Daoy (cell line): Measurements from ENCODE around the gene TCERG1L. TPM values are rescaled to one million over a fixed set of nuclear protein-coding genes. Genes with fewer than 3 reads are reported as not detected.

Experiments used
- DNase-seq: peaks from one replicate; pipeline ENCODE4 v3.0.0-alpha.2; 2015; ENCODE audit warnings: low read depth
- total RNA-seq: library from RNA; depleted of rRNA; stranded (reverse); fragments of >200 nt; shearing (Covaris generic); gene quantifications from 2 replicates; pipeline ENCODE4 v1.2.3, GENCODE V29; 2014

The TCERG1L gene
- total RNA-seq, 1 experiment from 2014 or later, result not detected

DNA sequence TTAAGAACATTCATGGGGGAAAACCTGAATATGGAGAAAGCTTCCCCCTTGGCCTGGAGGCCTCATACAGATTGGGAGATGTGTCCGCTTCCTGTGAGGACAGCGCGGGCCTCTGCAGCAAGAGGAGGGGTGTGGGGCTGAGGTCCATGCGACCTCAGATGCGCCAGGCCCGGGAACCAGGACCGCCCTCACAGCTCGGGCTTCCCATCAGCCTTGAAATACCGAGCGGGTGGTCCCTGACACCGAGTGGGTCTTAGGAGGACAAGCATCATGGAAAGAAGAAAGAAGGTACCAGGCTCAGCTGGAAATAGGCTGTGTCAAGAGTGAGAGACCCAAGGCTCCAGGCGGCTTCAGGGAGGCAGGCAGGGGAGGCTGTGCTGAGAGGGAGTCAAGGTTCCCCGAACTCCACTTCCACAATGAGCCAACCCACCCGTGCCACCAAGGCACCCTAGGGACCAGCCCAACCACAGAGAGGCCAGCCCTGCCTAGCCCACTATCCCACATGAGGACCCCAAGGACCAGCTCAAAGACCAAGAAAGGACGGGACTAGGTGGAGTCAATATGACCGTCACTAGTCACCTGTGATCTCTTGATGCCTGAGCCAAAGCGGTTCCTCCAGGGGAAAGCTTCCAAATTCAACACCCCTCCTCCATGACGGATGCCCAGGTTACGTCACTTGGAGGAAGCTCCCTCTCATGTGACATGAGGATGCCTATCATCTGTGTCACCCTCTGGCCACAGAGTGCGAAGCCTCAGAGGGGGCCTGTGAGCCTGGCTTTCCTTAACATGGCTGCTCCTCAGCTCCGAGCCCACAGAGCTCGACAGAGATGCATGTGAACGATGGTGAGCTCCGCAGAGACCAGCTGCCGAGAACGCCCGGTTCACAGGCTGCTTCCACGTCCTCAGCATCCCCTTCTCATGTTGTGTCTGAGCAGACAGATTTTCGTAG lies 103.7 kb downstream of the TCERG1L start:
- peak; percentile 64 for DNase-seq

DNA sequence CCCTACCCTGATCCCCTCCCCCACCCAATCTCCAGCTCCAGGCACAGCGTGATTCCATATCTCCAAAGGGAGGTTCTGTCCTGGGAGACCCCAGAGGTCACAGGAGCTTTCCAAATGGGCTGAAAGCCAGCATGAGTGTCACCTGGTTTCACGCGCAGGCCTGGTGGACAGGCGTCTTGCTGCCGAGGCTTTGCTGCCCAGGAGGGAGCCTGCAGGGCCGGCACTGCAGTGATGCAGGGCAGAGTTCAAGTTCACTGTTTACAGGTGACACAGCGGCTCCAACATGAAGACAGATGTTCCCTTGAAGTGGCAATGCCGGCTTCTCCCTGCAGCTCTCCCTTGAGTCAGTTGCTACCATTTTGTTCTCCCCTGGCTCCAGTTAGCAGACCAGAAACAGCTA lies 104.3 kb downstream of the TCERG1L start:
- no peak for DNase-seq

DNA sequence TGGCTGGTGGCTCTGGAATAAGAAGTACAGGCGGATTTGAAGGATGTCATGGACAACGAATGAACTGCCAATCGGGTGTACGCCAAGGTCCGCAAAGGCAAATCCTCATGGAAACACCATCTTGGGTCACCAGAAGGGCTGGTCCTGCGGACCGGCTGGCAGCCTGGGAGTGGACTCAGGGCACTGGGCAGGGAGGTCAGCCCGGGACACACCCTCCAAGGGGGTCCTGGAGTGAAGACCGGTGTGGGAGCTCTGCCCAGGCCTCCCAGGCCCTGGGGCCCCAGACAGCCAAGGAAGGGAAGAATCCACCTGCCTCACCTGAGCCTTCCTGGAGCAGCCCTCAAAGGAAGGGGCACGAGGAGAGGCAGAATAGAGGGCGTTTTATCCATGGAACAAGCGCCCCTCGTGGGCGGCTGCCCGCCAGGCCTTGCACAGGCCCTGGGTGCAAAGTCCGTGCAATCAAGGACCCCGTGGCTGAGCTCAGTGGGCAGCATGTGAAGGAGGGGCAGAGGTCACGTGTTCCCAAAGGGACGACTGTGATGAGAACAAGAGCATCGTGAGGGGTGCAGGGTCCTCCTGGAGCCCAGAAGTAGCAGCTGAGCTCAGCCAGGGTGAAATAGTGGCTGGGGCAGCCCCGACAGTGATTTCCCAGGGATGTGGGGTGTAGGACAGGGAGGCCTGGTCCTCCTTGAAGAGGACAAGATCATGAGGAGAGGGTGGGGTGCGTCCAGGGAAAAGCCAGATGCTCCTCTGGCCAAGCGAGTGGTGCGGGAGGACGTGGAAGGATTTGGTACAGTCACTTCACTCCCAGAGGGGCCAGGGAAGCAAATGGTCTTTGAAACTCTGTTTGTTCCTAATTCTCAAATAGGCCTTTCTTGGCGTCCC lies 105.2 kb downstream of the TCERG1L start:
- DNase-seq, result no peak

DNA sequence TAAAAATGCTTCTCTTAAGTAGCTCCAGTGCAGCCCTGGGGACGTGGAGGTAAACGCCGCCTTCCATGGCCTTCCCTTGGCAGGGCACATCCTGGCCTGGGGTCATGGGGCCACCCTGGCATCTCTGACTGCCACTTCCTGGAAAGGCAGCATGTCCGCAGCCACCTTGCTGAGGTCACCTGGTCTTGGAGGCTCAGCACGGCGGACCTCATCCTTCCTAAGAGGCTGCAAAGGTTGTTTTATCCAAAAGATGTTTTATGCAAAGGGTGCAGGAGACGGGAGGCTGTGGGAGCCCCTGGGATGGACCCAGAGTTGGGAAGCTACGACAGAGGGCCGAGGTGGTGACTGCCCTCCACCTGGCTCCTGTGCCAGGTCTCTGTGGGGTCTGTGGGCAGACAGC lies 106.0 kb downstream of the TCERG1L start:
- DNase-seq, result no peak

DNA sequence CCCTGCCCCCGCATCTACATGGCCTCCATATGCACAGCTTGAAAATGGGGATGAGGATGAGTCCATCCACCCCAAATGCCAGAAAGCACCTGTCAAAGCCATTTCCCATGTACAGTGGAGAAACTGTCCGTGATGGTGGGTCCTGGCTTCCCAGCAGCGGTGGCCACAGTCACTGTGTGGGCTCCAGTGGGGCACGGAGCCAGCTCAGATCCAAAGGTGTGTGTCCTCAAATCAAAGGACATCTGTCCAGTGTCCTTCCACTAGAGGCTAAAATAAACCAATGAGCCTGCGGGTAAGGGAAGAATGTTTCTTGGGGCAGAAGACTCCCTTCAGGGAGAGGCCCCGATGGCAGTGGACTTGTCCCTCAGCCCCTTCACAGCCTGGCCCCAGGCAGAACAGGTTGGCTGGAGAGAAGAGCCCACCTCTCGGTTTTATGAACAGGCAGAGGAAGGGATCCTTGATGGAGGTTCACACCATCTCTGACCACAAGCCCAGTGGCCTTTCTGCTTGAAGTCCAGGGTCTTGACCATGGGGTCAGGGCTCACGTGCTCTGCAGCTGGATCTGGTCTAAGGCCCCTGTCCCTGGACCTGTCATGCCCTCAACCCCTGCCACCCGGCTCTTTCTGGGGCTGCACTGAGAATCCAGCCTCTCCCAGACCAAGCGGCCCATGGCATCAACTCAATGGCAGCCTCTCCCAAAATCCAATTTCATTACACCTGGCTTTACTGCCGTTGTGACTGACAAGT lies 106.9 kb downstream of the TCERG1L start:
- no peak for DNase-seq

DNA sequence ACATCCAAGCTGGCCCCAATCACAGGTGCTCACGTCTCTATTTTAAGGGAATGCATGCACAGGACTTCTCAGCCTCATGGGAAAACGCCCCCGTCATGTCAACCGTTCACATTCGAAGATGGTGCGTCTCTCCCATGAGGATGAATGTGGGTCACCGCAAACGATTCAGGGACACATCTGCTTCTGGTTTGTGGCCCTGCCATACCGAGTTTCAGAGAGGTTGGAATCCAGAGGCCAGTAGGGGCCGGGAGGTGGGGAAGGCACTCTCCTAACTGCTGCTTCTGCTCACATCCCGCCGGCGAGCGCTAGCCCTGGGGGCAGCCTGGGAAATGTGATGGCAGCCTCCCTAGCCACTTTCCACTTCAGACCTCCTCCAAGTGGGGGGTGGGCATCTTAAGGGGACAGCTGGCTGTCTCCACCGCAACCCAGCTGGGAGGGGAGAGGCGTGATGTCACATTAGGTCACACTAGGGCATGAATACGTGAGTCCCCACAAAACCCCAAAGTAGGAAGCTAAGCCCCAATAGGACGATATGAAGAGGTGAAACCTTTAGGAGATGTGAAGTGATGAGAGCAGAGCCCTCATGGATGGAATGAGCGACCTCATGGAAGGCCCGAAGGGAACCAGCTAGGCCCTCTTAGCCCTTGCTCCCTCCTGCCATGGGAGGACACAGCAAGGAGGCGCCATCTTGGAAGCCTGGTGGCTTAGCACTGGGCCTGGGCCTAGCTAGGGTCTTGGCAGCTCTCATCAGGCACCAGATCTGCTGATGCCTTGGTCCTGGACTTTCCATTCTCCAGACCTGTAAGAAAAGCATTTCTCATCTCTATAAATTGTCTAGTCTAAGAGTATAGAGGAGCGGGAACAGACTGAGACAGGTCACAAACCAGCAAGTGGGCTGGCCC lies 107.8 kb downstream of the TCERG1L start:
- DNase-seq, result no peak

DNA sequence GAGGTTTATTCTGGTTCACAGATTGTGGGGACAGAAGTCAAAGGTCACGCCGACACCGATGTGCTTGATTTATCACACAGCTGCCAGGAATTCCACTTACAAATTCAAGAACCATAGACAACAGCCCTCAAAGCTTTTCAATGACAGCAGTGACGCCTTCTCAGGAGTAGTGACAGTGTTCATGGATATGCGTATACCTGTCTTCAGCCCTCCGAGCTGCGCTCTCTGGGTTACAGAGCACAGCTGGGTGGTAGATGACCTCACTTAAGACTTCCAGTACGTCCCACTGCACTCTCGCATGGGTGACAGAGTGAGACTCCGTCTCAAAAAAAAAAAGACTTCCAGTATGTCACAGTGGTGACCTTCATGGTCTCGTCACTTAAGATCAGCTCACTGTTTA lies 108.5 kb downstream of the TCERG1L start:
- DNase-seq, result no peak

DNA sequence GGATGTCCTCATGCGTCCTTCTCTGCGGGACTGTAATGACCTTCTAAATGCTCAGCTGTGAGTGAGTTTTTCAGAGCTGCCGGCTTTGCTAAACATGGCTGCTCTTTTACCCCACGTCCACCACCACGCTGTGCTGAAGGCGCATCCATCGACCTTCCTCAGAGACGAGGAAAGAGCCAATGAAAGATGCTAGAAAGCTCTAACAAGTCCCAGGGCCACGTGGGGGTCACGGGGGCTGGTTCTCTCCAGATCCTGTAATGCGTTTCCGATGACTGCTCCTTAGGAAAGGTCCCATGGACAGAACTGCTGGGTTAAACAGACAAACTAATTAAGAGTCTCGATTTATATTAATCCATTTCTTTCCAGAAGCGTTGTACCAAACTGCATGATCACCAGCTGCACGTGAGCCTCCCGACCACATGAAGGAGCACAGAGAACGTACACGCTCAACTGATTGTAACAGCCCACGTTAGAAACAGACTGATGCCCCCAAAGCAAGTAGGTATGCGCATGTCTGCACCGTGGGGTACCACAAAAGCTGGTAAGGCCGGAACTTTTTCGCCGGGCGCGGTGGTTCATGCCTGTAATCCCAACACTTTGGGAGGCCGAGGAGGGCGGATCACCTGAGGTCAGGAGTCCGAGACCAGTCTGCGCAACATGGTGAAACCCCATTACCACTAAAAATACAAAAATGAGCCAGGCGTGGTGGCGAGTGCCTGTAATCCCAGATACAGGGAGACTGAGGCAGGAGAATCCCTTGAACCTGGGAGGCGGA lies 109.6 kb downstream of the TCERG1L start:
- DNase-seq, result no peak

DNA sequence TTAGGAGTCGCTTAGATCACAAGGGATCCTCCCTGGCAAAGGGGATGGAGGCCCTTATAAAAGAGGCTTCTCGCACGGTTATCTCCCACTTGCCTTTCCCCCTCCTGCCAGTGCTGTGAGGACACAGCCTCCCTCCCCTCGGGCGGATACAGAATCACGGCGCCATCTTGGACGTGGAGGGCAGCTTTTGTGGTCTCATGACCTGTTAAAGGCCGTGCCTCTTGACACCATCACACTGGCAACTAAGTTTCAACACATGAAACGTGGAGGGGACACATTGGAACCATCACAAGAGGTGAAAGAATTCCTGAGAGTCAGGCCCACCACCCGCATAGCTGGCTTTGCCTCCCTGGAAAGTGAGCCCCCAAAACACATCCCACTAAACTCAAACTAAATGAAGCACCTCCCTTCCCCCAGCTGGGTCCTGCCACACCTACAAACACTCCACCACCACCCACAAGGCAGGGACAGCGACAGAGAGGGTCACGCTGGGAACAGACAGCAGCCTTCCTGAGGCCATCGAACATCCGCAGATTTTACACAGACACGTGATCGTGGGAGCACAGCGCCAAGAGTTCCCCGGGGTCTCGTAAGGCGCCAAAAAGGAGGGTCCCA lies 110.6 kb downstream of the TCERG1L start:
- DNase-seq, result no peak

DNA sequence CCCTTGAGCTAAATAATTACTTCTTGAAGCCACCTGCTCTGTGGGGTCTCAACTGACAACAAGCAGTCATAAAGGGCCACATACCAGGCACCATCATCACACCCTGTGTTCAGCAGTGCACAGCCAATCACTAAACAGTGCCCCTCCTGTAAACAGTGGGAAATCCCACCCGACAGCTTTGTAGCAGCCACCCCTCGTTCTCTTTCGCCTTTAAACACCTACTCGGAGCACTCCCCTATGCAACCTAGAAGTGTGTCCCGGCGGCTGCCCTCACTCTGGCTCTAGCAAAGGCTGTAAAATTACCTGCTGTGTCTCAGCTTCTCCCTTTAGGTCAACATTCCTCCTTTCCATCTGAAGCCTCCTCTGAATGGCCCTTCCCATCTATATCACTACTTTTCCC lies 111.9 kb downstream of the TCERG1L start:
- DNase-seq, result no peak

DNA sequence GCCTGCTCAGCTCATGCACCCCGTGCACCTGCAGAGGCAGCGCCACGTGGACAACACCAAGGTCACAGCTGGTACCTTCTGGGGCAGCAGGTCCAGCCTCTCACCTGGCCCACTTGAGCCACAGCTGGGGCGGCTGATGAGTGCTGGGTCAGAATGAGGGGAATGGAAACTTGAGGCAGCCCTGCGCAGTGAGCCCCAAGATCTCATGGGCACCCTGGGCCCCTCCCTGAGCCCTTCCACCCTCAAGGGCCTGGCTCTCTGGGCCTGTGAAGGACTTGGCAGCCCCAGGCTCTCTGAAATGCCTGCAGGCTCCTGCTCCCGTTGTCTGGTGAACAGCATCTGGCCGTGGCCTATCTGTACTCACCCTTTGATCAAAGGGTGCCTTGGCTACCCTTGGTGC lies 112.7 kb downstream of the TCERG1L start:
- no peak for DNase-seq

DNA sequence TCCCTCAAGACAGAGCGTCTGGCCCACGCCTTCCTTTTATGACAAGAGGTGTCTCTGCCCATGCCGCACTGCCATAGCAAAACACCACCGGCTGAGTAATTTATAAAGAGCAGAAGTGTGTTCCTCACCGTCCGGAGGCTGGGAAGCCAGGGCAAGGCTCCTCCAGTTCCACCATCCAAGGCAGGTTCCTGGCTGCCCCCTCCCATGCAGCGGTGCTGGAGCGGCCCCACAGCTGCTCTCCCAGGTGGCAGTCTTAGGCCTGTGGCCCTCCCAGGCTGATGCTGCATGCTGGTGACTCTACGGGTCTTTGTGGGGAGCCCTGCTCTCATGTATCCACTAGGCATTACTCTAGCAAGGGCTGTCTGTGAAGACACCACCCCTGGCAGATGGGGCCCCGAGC lies 113.1 kb downstream of the TCERG1L start:
- DNase-seq, result no peak

DNA sequence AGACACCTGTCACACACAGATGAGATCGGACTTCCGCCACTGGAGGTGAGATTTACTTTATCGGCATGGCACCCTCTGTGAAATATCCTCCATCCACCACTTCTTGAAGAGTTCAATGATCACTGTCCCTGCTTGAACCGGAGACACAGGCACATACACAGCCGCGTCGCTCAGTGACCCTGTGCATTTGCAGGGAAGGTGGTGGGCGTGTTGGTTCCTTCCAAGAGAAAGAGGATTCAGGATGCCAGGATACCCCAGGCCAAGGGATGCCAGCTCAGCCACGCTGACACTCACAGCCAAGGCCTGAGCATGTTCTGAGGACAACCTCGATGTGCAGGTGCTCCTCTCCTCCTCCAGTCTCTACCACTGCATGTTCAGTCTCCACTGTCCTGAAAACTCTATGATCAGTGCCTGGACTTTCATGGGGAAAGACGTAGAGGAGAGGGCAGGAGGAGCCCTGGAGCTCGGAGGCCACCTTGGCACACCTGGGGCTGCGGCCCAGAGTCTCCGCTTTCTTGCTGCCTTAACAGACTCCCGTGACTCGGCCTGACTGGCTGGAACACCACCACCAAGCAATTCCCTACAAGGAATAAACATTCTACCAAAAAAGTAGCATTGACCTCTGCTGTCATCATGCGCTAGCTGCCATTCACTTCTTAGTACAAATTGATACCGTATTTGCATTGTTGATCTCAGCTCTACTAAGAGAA lies 115.2 kb downstream of the TCERG1L start:
- no peak for DNase-seq

DNA sequence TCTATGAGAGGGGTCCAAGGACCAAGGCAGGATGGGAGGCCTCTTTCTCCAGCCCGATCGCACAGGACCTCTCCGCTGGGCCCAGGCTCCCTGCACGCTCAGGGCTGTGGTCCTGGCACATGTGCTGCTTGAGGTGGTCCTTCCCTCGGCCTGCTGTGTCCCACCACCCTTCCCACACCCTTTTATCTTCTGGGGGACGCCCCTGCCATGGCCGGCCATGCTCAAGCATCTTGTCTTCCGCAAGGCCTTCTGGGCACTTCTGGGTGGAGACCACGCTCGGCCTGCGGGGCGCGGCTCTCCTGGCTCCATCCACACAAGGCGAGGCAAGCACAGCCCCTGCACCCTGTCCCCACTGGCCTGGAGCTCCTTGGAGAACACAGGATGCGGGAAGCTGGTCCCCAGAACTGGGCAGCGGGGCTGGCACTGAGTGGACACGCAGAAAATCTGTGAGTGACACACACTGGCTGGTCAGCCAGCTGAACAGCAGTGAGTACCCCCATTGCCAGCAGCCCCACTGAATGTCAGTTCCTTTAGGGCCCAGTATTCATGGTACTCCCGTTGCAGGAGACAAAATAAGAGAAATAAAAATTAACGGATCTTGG lies 115.9 kb downstream of the TCERG1L start:
- no peak for DNase-seq

DNA sequence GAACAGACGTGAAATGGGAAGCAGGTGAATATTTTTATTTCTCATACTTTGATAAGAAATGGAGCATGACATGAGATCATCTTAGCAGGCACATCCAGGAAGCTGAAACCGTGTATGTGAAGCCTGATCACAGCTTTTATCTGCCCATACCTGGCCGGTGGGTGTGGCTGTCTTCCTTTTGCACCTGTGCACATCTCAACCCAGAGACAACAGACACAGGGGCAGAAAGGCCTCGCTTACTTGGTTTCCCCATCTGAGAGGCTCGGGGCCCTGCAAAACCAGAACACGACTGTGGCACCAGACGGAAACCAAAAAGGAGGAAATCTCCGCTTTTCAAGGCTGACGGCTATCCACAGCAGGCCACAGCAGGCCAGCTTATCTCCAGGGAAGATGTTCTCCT lies 116.4 kb downstream of the TCERG1L start:
- DNase-seq, result no peak

DNA sequence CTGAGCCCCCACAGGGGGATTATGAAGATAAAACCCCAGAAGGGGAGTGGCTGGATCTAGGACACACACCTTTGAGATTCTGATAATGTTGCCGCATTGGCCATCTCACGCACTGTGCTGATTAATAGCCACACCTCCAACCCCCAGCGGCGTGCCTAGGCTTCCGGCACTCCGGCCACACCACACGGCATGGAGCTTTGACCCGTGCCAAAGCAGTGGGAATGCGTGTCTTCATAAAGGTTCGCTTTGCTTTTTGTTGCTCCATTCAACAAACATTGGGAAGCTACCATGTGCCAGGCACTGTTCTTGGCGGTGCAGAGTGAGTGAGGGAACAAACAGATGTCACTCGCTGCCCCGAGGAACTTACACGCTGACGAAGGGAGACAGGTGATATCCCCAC lies 117.6 kb downstream of the TCERG1L start:
- no peak for DNase-seq

DNA sequence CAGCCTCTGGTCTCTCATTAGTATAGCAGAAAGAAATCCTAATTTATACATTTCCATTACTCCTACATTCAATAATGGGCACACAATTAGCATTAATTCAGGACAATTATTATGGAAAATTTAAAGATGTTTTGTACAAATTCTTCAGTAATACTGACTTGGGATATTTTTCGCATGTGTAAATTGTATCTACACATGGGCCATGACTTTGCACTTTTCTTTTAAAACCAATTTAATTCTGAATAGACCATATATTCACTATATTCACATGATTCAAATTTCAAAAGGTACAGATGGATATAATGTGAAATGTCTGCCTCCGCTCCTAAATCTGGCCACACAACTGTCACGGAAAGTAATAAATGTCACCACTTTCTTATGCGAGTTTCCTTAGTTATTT lies 123.0 kb downstream of the TCERG1L start:
- DNase-seq, result no peak

DNA sequence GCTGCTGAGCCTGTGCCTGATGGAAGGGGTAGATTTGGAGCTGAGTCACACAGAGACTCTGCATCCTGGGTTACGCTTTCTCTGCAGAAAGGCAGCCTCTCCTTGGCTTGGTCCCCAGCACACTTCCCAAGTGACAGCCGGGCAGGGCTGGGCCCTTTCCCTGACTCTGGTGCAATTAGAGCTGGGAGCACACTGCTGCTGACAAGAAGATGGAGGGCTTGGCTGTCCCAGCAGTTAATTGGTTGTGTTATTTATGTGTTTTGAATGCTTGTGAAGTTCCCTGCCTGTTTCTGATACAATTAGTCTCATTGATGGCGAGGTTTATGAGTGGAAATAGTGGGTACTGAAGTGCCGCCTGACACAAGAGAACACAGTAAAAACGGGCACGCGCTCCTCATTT lies 123.6 kb downstream of the TCERG1L start:
- DNase-seq, result no peak

DNA sequence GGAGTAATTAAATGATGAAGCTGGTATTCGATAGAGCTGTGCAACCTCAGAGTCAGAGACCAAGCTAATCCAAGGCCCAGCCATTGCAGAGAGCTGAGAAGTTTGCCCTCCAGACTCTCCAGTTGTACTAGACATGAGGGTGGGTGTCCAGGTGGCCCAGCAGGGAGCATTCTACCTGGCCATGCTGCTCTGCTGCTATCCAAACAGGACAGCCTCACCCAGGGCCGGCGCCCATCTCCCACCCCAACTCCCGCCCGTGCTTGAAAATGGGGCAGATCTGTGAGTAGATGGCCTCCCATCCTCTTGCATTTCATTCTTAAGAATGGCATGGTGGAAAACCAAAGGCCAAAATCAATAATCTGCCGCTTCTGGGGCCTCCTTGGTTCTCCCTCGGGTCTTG lies 124.2 kb downstream of the TCERG1L start:
- DNase-seq, result no peak
